Measurements from ENCODE around the gene SELENOH.

Gene SELENOH

GRCh38 chr11:57781529-57781943 lies 40.2 kb downstream of the SELENOH start:
- DNase-seq (ENCODE audit: low spot score), result no peak

- DNase-seq (ENCODE audit: low spot score), result no peak
Measured at GRCh38 chr11:57785072-57785471, 43.8 kb downstream of the SELENOH start.

- no peak for DNase-seq (ENCODE audit: low spot score)
Measured at GRCh38 chr11:57786436-57786835, 45.1 kb downstream of the SELENOH start.

- DNase-seq (ENCODE audit: low spot score), result no peak
Measured at GRCh38 chr11:57787006-57787604, 45.8 kb downstream of the SELENOH start.

GRCh38 chr11:57787920-57788702 lies 46.8 kb downstream of the SELENOH start:
- no peak for DNase-seq (ENCODE audit: low spot score)

GRCh38 chr11:57788703-57789088 lies 47.4 kb downstream of the SELENOH start:
- no peak for DNase-seq (ENCODE audit: low spot score)

GRCh38 chr11:57791321-57792059 lies 50.2 kb downstream of the SELENOH start:
- DNase-seq (ENCODE audit: low spot score), result no peak

- DNase-seq (ENCODE audit: low spot score), result no peak
Measured at GRCh38 chr11:57792060-57792541, 50.8 kb downstream of the SELENOH start.

- DNase-seq (ENCODE audit: low spot score), result no peak
Measured at GRCh38 chr11:57792870-57793269, 51.6 kb downstream of the SELENOH start.
